ELR (cell line): ENCODE data around the gene LARGE1.
"Not testable (repeated sequence)": the region's sequence is repeated elsewhere in the genome, so short reads cannot be mapped to it uniquely, and the experiment has no call there.

ENCODE experiments used
- DNase-seq: peaks from one replicate; pipeline ENCODE4 v3.0.0-alpha.2; 2015; ENCODE audit warnings: low read depth

The LARGE1 gene

GRCh38 chr22:33591946-33592345 is 328.3 kb downstream of the LARGE1 start:
- no peak for DNase-seq

- DNase-seq, result no peak
Measured at GRCh38 chr22:33589297-33589696, 331.0 kb downstream of the LARGE1 start.

- DNase-seq, result no peak
Measured at GRCh38 chr22:33588860-33589259, 331.4 kb downstream of the LARGE1 start.

- no peak for DNase-seq
Measured at GRCh38 chr22:33584152-33584551, 336.1 kb downstream of the LARGE1 start.

GRCh38 chr22:33582822-33583400 is 337.4 kb downstream of the LARGE1 start:
- no peak for DNase-seq

GRCh38 chr22:33580310-33580709 is 340.0 kb downstream of the LARGE1 start:
- DNase-seq, result no peak

GRCh38 chr22:33579448-33580093 is 340.7 kb downstream of the LARGE1 start:
- peak; percentile 3 for DNase-seq

GRCh38 chr22:33578752-33579151 is 341.5 kb downstream of the LARGE1 start:
- DNase-seq, result no peak

GRCh38 chr22:33577862-33578411 is 342.3 kb downstream of the LARGE1 start:
- DNase-seq, result no peak

GRCh38 chr22:33576205-33576604 is 344.1 kb downstream of the LARGE1 start:
- no peak for DNase-seq

GRCh38 chr22:33575771-33576170 is 344.5 kb downstream of the LARGE1 start:
- DNase-seq, result no peak

- no peak for DNase-seq
Measured at GRCh38 chr22:33575041-33575440, 345.2 kb downstream of the LARGE1 start.

GRCh38 chr22:33573479-33573878 is 346.8 kb downstream of the LARGE1 start:
- no peak for DNase-seq

GRCh38 chr22:33572086-33572485 is 348.2 kb downstream of the LARGE1 start:
- no peak for DNase-seq

GRCh38 chr22:33570110-33570509 is 350.2 kb downstream of the LARGE1 start:
- DNase-seq, result no peak

GRCh38 chr22:33569559-33569958 is 350.7 kb downstream of the LARGE1 start:
- no peak for DNase-seq

- no peak for DNase-seq
Measured at GRCh38 chr22:33569018-33569417, 351.3 kb downstream of the LARGE1 start.

GRCh38 chr22:33566495-33566894 is 353.8 kb downstream of the LARGE1 start:
- not testable (repeated sequence) for DNase-seq

- DNase-seq, result no peak
Measured at GRCh38 chr22:33565580-33565995, 354.7 kb downstream of the LARGE1 start.

GRCh38 chr22:33564683-33565082 is 355.6 kb downstream of the LARGE1 start:
- DNase-seq, result no peak

GRCh38 chr22:33563220-33563964 is 356.9 kb downstream of the LARGE1 start:
- DNase-seq, result no peak

- DNase-seq, result no peak
Measured at GRCh38 chr22:33562501-33562900, 357.8 kb downstream of the LARGE1 start.
